ENCODE measurements around the gene THOC5.

DNA sequence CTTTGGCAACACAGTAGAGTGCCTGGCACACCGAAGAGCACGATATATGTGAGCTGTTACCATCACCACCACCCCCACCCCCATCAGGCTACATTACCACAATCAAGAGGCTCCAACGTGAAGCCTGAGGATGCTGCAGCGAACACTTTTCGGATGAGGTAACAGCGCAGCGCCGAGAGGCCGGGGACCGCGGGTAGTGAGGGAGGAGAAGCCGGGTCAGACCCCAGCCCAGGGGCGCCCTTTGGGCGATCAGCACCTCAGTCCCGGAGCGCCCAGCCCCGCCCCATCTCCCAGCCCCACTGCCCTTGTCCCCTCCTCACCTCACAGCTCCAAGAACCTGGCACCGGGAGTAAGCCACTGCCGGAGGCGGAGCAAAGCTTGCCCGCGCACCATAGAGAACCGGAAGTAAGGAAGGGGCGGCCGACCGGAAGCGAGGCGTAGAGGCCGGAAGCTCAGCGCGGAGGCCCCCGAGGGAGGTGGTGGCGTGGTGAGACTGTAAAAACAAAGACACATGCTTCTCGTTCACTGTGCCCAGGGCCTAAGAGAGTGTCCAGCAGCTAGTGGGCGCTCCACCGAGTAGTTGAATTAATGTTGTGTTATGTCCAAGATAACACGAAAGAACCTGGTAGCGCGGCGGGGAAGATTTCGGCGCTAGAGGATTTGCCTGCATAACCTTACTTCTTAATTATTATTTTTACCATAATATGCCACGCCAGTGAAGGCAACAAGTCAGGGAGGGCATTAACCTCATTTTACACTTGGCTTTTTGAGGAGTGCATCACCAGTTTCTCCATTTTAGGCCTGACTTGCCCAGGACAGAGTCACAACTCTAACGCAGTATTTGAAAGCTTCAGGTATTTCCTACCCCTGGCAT, at the start of gene THOC5:
- TF ChIP-seq CTCF (conservative IDR thresholded peaks at IDR 0.05; ENCODE audit: low read depth, low read length) = peak; percentile 76
- TF ChIP-seq POLR2A (IDR thresholded peaks at IDR 0.05; ENCODE audit: low read depth, low read length) = peak; percentile 67; the same call in 1 of the 2 replicates
- TF ChIP-seq RCOR1 (IDR thresholded peaks at IDR 0.05; ENCODE audit: insufficient replicate concordance, low read length) = no peak
- peak; percentile 99 for TF ChIP-seq MXI1 (IDR thresholded peaks at IDR 0.05; ENCODE audit: borderline replicate concordance, low read depth, low read length)
- TF ChIP-seq MAFK (IDR thresholded peaks at IDR 0.05; ENCODE audit: low read depth, low read length) = no peak
- peak; percentile 90 for TF ChIP-seq BHLHE40 (IDR thresholded peaks at IDR 0.05; ENCODE audit: low read depth, low read length)
- peak; percentile 30; the same call in 1 of the 2 replicates for TF ChIP-seq SMC3 (IDR thresholded peaks at IDR 0.05; ENCODE audit: low read depth, low read length)
- TF ChIP-seq USF2 (IDR thresholded peaks at IDR 0.05; ENCODE audit: low read depth, low read length) = no peak
- TF ChIP-seq RAD21 (IDR thresholded peaks at IDR 0.05; ENCODE audit: low read length) = peak; percentile 38; the same call in 1 of the 2 replicates
- no peak for TF ChIP-seq CEBPB (IDR thresholded peaks at IDR 0.05; ENCODE audit: low read depth, low read length)
- no peak for TF ChIP-seq NFE2L2 (IDR thresholded peaks at IDR 0.05; ENCODE audit: low read depth, low read length)
- TF ChIP-seq ELK1 (IDR thresholded peaks at IDR 0.05; ENCODE audit: borderline replicate concordance, low read depth, low read length) = peak; percentile 80; the same call in 1 of the 2 replicates
